ENCODE measurements around the gene DDX31. TPM values are rescaled to one million over a fixed set of nuclear protein-coding genes. Genes with fewer than 3 reads are reported as not detected.

The DDX31 gene
- total RNA-seq, 1 experiment from 2014 or later: 28.4 TPM

DNA sequence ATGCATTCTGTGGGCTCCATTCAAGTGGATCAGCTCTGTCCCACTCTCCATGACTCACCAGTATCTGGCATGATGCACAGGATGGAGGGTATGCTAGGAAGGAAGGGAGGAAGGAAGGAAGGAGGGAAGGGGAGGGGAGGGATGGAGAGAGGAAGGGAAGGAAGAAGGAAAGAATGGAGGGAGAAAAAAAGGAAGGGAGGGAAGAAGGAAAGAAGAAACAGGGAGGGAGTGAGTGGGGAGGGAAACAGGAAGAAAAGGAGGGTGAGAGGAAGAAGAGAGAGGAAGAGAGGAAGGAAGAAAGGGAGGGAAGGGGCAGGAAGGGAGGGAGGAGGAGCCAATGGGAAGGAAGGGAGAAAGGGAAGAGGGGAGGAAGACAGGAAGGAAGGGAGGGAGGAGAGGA lies 92.7 kb downstream of the DDX31 start:
- Histone ChIP-seq H3K23me2 (ENCODE audit: insufficient read length, low read depth, low read length, poor library complexity, severe bottlenecking) (peaks cover 10% of the 10 kb centered on the region), H3K27ac (ENCODE audit: insufficient read length, low read depth, low read length) (no peak overlapping the region), H3T11ph (ENCODE audit: low read length) (no peak overlapping the region), H3K23ac (ENCODE audit: insufficient read length, low read depth, low read length) (no peak overlapping the region), H2BK12ac (ENCODE audit: insufficient read length, low read depth, low read length) (no peak overlapping the region), H3K79me1 (ENCODE audit: insufficient read depth, low read depth, low read length, poor library complexity, severe bottlenecking) (no peaks in the 10 kb centered on the region), H4K20me1 (ENCODE audit: control insufficient read depth, insufficient read depth, insufficient read length) (peaks cover 2% of the 10 kb centered on the region), H3K4me1 (ENCODE audit: insufficient read depth, low read length) (no peaks in the 10 kb centered on the region; the same call in 1 of the 2 replicates), H4K91ac (ENCODE audit: insufficient read length, low read depth, low read length) (no peak overlapping the region), H3K4ac (ENCODE audit: low read depth, low read length) (no peak overlapping the region), H2BK15ac (ENCODE audit: low read depth, low read length) (no peak overlapping the region), H2BK120ac (ENCODE audit: low read depth, low read length, poor library complexity, severe bottlenecking) (no peak overlapping the region), H3K79me2 (ENCODE audit: insufficient read depth, low read length) (no peaks in the 10 kb centered on the region), H2BK5ac (ENCODE audit: insufficient read length, low read length) (no peak overlapping the region), H3K14ac (ENCODE audit: insufficient read depth, low read length) (no peak overlapping the region), H4K8ac (replicated peaks; ENCODE audit: insufficient read length, low read depth, low read length) (no peak overlapping the region), H3K9ac (ENCODE audit: extremely low read depth, insufficient read length, low read length) (no peak overlapping the region), H3K4me2 (ENCODE audit: insufficient read depth, insufficient read length, low read length) (no peak overlapping the region), H3K27me3 (ENCODE audit: insufficient read depth, low read length) (peaks cover 64% of the 10 kb centered on the region), H3K56ac (ENCODE audit: insufficient read length, low read depth, low read length) (no peak overlapping the region), H2AK5ac (ENCODE audit: insufficient read length, low read length) (no peak overlapping the region), H4K5ac (ENCODE audit: insufficient read length, low read depth, low read length) (no peak overlapping the region), H3K18ac (ENCODE audit: insufficient read length, low read depth, low read length) (no peak overlapping the region), H3K9me3 (ENCODE audit: control insufficient read depth, low read depth, low read length) (no peaks in the 10 kb centered on the region), H2AFZ (ENCODE audit: low read length) (no peak overlapping the region), H2BK20ac (ENCODE audit: low read depth, low read length, poor library complexity, severe bottlenecking) (no peak overlapping the region)
- Mint-ChIP-seq H3K4me3 (no peak overlapping the region), H3K36me3 (ENCODE audit: insufficient read depth in 1 of 3, low read depth in 3 of 3) (no peaks in the 10 kb centered on the region), H3K4me1 (peaks cover 16 to 34% of the 10 kb centered on the region in 2 experiments), H3K9me3 (peaks cover 3% of the 10 kb centered on the region in 2 experiments; a peak in 4 of 5 replicates), H3K27ac (no peak overlapping the region), H3K27me3 (ENCODE audit: low read depth) (peaks cover 77% of the 10 kb centered on the region)
- no peak for DNase-seq
- TF ChIP-seq CTCF (conservative IDR thresholded peaks at IDR 0.05): no peak
